HEK293 (cell line): ENCODE data around the gene SLC35E3.

Source experiments
- CTCF ChIA-PET: fragments of 350-600 bp; formaldehyde crosslinking; extraction: SDS; loops from one replicate; lab custom pipeline; 2021; ENCODE audit warnings: antibody characterized with exemption; lab: Yijun Ruan, JAX
- POLR2A ChIA-PET: fragments of 300-600 bp; formaldehyde crosslinking; extraction: SDS; loops from one replicate; lab custom pipeline; 2020; ENCODE audit warnings: antibody characterized with exemption, inconsistent platforms; lab: Yijun Ruan, JAX
- H3K27ac ChIP-seq: fragments of 200-500 bp; sonication (Bioruptor generic); 2 replicates; pipeline ENCODE4 v1.5.1; 2014; ENCODE audit warnings: low read depth, low read length, control low read depth, inconsistent platforms; ENCODE audit errors: extremely low read depth
- H3K36me3 ChIP-seq, 2 experiments: fragments of 200-500 bp in 1 of 2; sonication (Bioruptor generic) in 1 of 2; 1 replicate in 1 of 2; 2 replicates in 1 of 2; pipeline ENCODE4 v1.5.1; 2014 to 2017; ENCODE audit warnings: inconsistent platforms in 2 of 2, low read length in 2 of 2; ENCODE audit not compliant: control insufficient read depth in 2 of 2, insufficient read depth in 1 of 2
- H3K4me1 ChIP-seq: fragments of 200-500 bp; sonication (Bioruptor generic); 2 replicates; pipeline ENCODE4 v1.5.1; 2014; ENCODE audit warnings: mild to moderate bottlenecking, low read length, inconsistent platforms; ENCODE audit not compliant: control insufficient read depth, insufficient read depth
- H3K4me3 ChIP-seq: 2 replicates; pipeline ENCODE4 v1.5.1; 2011; ENCODE audit warnings: low read depth, mild to moderate bottlenecking, control low read depth, low read length, moderate library complexity
- H3K9me3 ChIP-seq: fragments of 200-500 bp; sonication (Bioruptor generic); 2 replicates; pipeline ENCODE4 v1.5.1; 2014; ENCODE audit warnings: low read depth, low read length, inconsistent platforms; ENCODE audit not compliant: control insufficient read depth, insufficient read depth
- IKZF3 ChIP-seq: fragments of 450-650 bp; IDR thresholded peaks from 2 replicates; pipeline ENCODE4 v1.5.0; 2018; ENCODE audit warnings: missing biosample characterization, mild to moderate bottlenecking, missing genetic modification characterization, moderate library complexity
- PRDM1 ChIP-seq: fragments of 450-650 bp; formaldehyde crosslinking; IDR thresholded peaks from 2 replicates; pipeline ENCODE4; 2016; ENCODE audit warnings: missing biosample characterization, missing genetic modification characterization
- ZNF184 ChIP-seq: fragments of 450-650 bp; IDR thresholded peaks from 2 replicates; pipeline ENCODE4 v1.5.1; 2018; ENCODE audit warnings: missing biosample characterization, mild to moderate bottlenecking, missing genetic modification characterization
- ZNF239 ChIP-seq: fragments of 450-650 bp; formaldehyde crosslinking; IDR thresholded peaks from 2 replicates; pipeline ENCODE4 v1.5.1; 2016; ENCODE audit warnings: missing biosample characterization, missing genetic modification characterization
- ZNF585B ChIP-seq: fragments of 450-650 bp; formaldehyde crosslinking; IDR thresholded peaks from 2 replicates; pipeline ENCODE4 v1.5.1; 2016; ENCODE audit warnings: missing biosample characterization, missing genetic modification characterization
- ZNF830 ChIP-seq: fragments of 450-650 bp; IDR thresholded peaks from 2 replicates; pipeline ENCODE4 v1.5.0; 2018; ENCODE audit warnings: missing biosample characterization, missing genetic modification characterization, low read depth, mild to moderate bottlenecking, moderate library complexity
- ZXDB ChIP-seq: fragments of 450-650 bp; formaldehyde crosslinking; IDR thresholded peaks from 2 replicates; pipeline ENCODE4 v1.5.1; 2016; ENCODE audit warnings: missing biosample characterization, missing genetic modification characterization
- TF ChIP-seq, protein P1 (sequence below): fragments of 450-650 bp; formaldehyde crosslinking; IDR thresholded peaks from 2 replicates; pipeline ENCODE4 v1.5.1; 2017; ENCODE audit warnings: missing biosample characterization, missing genetic modification characterization
- TF ChIP-seq, protein P2 (sequence below): fragments of 450-650 bp; formaldehyde crosslinking; IDR thresholded peaks from 2 replicates; pipeline ENCODE4 v1.5.1; 2016; ENCODE audit warnings: missing biosample characterization, missing genetic modification characterization
- TF ChIP-seq, protein P3 (sequence below): fragments of 450-650 bp; formaldehyde crosslinking; IDR thresholded peaks from 2 replicates; pipeline ENCODE4 v1.5.1; 2016; ENCODE audit warnings: missing biosample characterization, missing genetic modification characterization

SLC35E3 gene

DNA sequence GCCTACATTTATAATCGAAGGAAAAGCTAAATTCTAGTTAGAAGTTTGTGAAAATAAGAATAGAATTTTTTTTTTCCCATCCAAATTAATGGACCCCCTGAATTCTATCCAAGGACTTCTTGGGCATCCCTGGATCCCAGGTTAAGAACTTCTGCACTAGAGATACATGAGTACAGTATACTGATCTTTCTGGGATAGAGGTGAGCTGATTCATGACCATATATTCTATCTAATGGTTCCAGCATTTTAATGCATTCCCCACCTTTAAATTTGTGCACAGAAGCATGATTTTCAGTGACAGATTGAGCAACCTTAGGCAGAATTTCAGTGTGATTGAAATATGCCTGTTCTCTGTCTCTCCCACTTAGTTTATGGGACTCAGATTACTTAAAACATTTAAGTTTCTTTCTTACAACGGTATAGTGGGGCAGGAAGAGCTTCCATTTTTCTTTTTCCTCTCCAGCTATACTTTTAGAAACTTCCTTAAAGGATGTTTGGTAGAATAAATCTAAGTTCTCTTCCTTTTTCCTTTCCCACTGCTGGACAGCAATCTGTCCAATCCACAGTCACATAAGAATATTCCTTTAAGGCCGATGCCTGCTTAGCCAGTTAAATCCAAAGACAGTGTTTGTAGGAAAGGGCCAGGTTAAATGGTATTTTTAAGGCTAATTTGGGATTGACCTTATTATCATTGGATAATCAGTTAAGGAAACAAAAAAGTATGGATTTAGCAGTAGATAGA is 68.7 kb downstream of the SLC35E3 start:
- CTCF ChIA-PET = interaction anchor here (0.7 to 1.9 kb wide), 2 partner anchors 15 to 16 kb away, joined by 3 to 7 read pairs; no protein-coding TSS in a partner anchor

DNA sequence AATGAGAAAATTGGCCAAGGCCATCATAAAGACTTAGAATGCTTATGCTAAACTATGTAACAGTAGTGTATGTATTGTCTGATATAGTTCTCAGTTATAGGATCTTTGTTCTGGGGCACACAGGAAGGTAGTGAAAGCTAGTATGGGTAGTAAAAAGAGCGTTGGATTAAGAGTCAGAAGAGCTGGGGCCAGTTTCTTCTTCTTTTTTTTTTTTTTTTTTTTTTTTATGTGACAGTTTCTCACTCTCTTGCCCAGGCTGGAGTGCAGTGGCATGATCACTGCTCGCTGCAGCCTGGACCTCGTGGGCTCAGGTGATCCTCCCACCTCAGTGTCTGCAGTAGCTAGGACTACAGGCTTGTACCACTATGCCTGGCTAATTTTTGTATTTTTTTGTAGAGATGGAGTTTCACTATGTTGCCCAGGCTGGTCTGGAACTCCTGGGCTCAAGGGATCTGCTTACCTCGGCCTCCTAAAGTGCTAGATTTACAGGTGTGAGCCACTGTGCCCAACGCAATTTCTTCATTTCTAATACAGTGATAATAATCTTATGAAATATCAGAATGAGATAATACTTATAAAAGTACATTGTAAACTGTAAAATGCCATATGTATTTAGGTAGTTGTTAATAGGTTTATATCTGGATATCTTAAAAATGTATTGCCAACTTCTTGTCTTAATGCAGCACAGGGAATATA is 69.4 kb downstream of the SLC35E3 start:
- Histone ChIP-seq H3K4me3 (peak overlapping the region; percentile 12), H3K9me3 (no peaks in the 10 kb centered on the region), H3K4me1 (0 out of 2 replicates have a peak, but pooled peaks cover 11% of the 10 kb centered on the region)
- CTCF ChIA-PET = interaction anchor here (0.8 to 1.2 kb wide), 2 partner anchors 18 to 19 kb away, joined by 3 read pairs; no protein-coding TSS in a partner anchor
- POLR2A ChIA-PET = interaction anchor here (0.8 to 4.6 kb wide), 3 partner anchors 7 to 69 kb away, joined by 3 to 24 read pairs (median 17); partner anchors contain the start of genes MDM2 and SLC35E3
- TF ChIP-seq, protein P1, sequence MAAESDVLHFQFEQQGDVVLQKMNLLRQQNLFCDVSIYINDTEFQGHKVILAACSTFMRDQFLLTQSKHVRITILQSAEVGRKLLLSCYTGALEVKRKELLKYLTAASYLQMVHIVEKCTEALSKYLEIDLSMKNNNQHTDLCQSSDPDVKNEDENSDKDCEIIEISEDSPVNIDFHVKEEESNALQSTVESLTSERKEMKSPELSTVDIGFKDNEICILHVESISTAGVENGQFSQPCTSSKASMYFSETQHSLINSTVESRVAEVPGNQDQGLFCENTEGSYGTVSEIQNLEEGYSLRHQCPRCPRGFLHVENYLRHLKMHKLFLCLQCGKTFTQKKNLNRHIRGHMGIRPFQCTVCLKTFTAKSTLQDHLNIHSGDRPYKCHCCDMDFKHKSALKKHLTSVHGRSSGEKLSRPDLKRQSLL (tag by site-specific recombination) = no peak
- TF ChIP-seq ZNF830 (tag by site-specific recombination) = no peak
- no peak for TF ChIP-seq ZNF239 (tag by site-specific recombination)
- 0 out of 2 replicates have a peak, but pooled peaks have one; percentile 20 for TF ChIP-seq PRDM1 (tag by site-specific recombination)
- TF ChIP-seq, protein P2, sequence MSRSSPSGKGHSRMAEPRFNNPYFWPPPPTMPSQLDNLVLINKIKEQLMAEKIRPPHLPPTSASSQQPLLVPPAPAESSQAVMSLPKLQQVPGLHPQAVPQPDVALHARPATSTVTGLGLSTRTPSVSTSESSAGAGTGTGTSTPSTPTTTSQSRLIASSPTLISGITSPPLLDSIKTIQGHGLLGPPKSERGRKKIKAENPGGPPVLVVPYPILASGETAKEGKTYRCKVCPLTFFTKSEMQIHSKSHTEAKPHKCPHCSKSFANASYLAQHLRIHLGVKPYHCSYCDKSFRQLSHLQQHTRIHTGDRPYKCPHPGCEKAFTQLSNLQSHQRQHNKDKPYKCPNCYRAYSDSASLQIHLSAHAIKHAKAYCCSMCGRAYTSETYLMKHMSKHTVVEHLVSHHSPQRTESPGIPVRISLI (tag by site-specific recombination) = peak; percentile 82; the same call in 1 of the 2 replicates
- TF ChIP-seq ZXDB (tag by site-specific recombination) = no peak
- TF ChIP-seq IKZF3 (tag by site-specific recombination) = no peak
- TF ChIP-seq, all 188 proteins: peak for 2
- Histone ChIP-seq H3K36me3 (peaks cover 91 to 92% of the 10 kb centered on the region in 2 experiments), H3K27ac (no peak overlapping the region)

More for the DNA sequence above, 68.7 kb downstream of the SLC35E3 start:
- POLR2A ChIA-PET = interaction anchor here (0.8 to 4.6 kb wide), 2 partner anchors 10 to 68 kb away, joined by 3 to 17 read pairs; partner anchors contain the start of gene SLC35E3
- H3K27ac ChIP-seq = no peak overlapping the region
- no peaks in the 10 kb centered on the region for H3K9me3 ChIP-seq
- peaks cover 90 to 91% of the 10 kb centered on the region in 2 experiments for H3K36me3 ChIP-seq
- peak overlapping the region; percentile 15 for H3K4me3 ChIP-seq
- TF ChIP-seq, protein P3, sequence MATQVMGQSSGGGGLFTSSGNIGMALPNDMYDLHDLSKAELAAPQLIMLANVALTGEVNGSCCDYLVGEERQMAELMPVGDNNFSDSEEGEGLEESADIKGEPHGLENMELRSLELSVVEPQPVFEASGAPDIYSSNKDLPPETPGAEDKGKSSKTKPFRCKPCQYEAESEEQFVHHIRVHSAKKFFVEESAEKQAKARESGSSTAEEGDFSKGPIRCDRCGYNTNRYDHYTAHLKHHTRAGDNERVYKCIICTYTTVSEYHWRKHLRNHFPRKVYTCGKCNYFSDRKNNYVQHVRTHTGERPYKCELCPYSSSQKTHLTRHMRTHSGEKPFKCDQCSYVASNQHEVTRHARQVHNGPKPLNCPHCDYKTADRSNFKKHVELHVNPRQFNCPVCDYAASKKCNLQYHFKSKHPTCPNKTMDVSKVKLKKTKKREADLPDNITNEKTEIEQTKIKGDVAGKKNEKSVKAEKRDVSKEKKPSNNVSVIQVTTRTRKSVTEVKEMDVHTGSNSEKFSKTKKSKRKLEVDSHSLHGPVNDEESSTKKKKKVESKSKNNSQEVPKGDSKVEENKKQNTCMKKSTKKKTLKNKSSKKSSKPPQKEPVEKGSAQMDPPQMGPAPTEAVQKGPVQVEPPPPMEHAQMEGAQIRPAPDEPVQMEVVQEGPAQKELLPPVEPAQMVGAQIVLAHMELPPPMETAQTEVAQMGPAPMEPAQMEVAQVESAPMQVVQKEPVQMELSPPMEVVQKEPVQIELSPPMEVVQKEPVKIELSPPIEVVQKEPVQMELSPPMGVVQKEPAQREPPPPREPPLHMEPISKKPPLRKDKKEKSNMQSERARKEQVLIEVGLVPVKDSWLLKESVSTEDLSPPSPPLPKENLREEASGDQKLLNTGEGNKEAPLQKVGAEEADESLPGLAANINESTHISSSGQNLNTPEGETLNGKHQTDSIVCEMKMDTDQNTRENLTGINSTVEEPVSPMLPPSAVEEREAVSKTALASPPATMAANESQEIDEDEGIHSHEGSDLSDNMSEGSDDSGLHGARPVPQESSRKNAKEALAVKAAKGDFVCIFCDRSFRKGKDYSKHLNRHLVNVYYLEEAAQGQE (tag by site-specific recombination) = peak; percentile 88
- TF ChIP-seq ZNF585B (tag by site-specific recombination) (no peak), ZNF184 (tag by site-specific recombination) (no peak)
- H3K4me1 ChIP-seq = 0 out of 2 replicates have a peak, but pooled peaks cover 11% of the 10 kb centered on the region
